ENCODE data around the gene ECHDC3. TPM values are rescaled to one million over a fixed set of nuclear protein-coding genes. Genes with fewer than 3 reads are reported as not detected.

The ECHDC3 gene
- total and polyA plus RNA-seq, 2 of the 13 experiments (the other 11 are each of a cell fraction or from before 2014, with no cell fraction given): not detected

DNA sequence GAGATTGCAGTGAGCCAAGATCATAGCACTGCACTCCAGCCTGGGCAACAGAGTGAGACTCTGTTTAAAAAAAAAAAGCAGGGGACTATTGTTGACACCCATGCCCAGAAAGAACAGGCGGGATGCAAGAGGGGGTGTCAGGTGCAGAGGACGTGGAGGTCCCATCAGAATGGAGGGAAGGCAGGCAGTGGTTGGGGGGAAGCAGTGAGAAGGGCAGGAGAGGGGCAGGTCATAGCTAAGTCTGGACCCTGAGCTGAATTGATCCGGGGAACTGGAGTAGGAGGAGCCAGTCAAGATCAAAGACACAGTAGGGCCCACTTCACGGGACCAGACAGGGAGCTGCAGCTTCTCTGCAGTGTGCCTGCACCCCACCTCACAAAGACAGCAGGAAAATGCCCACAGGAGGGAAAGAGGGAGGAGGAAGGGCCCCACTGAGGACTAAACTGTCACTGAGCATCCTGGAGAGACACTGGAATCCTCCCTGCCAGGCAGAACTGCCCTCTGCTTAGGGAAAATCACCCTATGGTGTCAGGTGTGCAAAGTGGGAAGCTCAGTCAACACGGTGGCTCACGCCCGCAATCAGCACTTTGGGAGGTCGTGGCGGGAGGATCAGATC lies 27.3 kb upstream of the ECHDC3 start (continued):
- TF ChIP-seq GATA4 (IDR thresholded peaks at IDR 0.05; ENCODE audit: borderline replicate concordance, low read depth) (no peak), NPAS2 (CRISPR knock-in tag; IDR thresholded peaks at IDR 0.05; ENCODE audit: borderline replicate concordance) (0 out of 2 replicates have a peak, but pooled peaks have one; percentile 27), BRCA1 (CRISPR knock-in tag; IDR thresholded peaks at IDR 0.05) (no peak), ZBTB7A (CRISPR knock-in tag; IDR thresholded peaks at IDR 0.05) (peak; percentile 90), BHLHE40 (IDR thresholded peaks at IDR 0.05; ENCODE audit: low read length) (peak; percentile 85), ZNF441 (CRISPR knock-in tag; IDR thresholded peaks at IDR 0.05; ENCODE audit: borderline replicate concordance) (no peak), ZMYM3 (CRISPR knock-in tag; IDR thresholded peaks at IDR 0.05) (peak; percentile 82), ZNF768 (CRISPR knock-in tag; IDR thresholded peaks at IDR 0.05) (no peak), ATF7-NPFF (CRISPR knock-in tag; IDR thresholded peaks at IDR 0.05; ENCODE audit: low read depth) (no peak), PLRG1 (conservative IDR thresholded peaks at IDR 0.05) (no peak), U2AF1 (optimal IDR thresholded peaks at IDR 0.05; ENCODE audit: low read depth, low read length) (no peak), ZNF674 (CRISPR knock-in tag; IDR thresholded peaks at IDR 0.05; ENCODE audit: low read depth) (no peak), TBX2 (CRISPR knock-in tag; IDR thresholded peaks at IDR 0.05; ENCODE audit: borderline replicate concordance) (peak; percentile 64; the same call in 1 of the 2 replicates), ZBTB3 (CRISPR knock-in tag; IDR thresholded peaks at IDR 0.05; ENCODE audit: borderline replicate concordance, low read depth) (peak; percentile 98; the same call in 1 of the 2 replicates)
- TF ChIP-seq, protein P1, sequence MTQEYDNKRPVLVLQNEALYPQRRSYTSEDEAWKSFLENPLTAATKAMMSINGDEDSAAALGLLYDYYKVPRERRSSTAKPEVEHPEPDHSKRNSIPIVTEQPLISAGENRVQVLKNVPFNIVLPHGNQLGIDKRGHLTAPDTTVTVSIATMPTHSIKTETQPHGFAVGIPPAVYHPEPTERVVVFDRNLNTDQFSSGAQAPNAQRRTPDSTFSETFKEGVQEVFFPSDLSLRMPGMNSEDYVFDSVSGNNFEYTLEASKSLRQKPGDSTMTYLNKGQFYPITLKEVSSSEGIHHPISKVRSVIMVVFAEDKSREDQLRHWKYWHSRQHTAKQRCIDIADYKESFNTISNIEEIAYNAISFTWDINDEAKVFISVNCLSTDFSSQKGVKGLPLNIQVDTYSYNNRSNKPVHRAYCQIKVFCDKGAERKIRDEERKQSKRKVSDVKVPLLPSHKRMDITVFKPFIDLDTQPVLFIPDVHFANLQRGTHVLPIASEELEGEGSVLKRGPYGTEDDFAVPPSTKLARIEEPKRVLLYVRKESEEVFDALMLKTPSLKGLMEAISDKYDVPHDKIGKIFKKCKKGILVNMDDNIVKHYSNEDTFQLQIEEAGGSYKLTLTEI (CRISPR knock-in tag; conservative IDR thresholded peaks at IDR 0.05): no peak
- TF ChIP-seq, protein P2, sequence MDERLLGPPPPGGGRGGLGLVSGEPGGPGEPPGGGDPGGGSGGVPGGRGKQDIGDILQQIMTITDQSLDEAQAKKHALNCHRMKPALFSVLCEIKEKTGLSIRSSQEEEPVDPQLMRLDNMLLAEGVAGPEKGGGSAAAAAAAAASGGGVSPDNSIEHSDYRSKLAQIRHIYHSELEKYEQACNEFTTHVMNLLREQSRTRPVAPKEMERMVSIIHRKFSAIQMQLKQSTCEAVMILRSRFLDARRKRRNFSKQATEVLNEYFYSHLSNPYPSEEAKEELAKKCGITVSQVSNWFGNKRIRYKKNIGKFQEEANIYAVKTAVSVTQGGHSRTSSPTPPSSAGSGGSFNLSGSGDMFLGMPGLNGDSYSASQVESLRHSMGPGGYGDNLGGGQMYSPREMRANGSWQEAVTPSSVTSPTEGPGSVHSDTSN (CRISPR knock-in tag; IDR thresholded peaks at IDR 0.05): 0 out of 2 replicates have a peak, but pooled peaks have one; percentile 24
- TF ChIP-seq, protein P3, sequence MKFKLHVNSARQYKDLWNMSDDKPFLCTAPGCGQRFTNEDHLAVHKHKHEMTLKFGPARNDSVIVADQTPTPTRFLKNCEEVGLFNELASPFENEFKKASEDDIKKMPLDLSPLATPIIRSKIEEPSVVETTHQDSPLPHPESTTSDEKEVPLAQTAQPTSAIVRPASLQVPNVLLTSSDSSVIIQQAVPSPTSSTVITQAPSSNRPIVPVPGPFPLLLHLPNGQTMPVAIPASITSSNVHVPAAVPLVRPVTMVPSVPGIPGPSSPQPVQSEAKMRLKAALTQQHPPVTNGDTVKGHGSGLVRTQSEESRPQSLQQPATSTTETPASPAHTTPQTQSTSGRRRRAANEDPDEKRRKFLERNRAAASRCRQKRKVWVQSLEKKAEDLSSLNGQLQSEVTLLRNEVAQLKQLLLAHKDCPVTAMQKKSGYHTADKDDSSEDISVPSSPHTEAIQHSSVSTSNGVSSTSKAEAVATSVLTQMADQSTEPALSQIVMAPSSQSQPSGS (CRISPR knock-in tag; IDR thresholded peaks at IDR 0.05): no peak
- TF ChIP-seq, protein P4, sequence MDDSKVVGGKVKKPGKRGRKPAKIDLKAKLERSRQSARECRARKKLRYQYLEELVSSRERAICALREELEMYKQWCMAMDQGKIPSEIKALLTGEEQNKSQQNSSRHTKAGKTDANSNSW (CRISPR knock-in tag; IDR thresholded peaks at IDR 0.05; ENCODE audit: borderline replicate concordance): no peak
- TF ChIP-seq, protein P5, sequence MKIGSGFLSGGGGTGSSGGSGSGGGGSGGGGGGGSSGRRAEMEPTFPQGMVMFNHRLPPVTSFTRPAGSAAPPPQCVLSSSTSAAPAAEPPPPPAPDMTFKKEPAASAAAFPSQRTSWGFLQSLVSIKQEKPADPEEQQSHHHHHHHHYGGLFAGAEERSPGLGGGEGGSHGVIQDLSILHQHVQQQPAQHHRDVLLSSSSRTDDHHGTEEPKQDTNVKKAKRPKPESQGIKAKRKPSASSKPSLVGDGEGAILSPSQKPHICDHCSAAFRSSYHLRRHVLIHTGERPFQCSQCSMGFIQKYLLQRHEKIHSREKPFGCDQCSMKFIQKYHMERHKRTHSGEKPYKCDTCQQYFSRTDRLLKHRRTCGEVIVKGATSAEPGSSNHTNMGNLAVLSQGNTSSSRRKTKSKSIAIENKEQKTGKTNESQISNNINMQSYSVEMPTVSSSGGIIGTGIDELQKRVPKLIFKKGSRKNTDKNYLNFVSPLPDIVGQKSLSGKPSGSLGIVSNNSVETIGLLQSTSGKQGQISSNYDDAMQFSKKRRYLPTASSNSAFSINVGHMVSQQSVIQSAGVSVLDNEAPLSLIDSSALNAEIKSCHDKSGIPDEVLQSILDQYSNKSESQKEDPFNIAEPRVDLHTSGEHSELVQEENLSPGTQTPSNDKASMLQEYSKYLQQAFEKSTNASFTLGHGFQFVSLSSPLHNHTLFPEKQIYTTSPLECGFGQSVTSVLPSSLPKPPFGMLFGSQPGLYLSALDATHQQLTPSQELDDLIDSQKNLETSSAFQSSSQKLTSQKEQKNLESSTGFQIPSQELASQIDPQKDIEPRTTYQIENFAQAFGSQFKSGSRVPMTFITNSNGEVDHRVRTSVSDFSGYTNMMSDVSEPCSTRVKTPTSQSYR (CRISPR knock-in tag; IDR thresholded peaks at IDR 0.05; ENCODE audit: borderline replicate concordance): no peak
- TF ChIP-seq, protein P6, sequence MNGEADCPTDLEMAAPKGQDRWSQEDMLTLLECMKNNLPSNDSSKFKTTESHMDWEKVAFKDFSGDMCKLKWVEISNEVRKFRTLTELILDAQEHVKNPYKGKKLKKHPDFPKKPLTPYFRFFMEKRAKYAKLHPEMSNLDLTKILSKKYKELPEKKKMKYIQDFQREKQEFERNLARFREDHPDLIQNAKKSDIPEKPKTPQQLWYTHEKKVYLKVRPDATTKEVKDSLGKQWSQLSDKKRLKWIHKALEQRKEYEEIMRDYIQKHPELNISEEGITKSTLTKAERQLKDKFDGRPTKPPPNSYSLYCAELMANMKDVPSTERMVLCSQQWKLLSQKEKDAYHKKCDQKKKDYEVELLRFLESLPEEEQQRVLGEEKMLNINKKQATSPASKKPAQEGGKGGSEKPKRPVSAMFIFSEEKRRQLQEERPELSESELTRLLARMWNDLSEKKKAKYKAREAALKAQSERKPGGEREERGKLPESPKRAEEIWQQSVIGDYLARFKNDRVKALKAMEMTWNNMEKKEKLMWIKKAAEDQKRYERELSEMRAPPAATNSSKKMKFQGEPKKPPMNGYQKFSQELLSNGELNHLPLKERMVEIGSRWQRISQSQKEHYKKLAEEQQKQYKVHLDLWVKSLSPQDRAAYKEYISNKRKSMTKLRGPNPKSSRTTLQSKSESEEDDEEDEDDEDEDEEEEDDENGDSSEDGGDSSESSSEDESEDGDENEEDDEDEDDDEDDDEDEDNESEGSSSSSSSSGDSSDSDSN (CRISPR knock-in tag; IDR thresholded peaks at IDR 0.05): peak; percentile 37; the same call in 1 of the 2 replicates

Measured in HepG2 (cell line).